ENCODE measurements around the gene NFIC. TPM values are rescaled to one million over a fixed set of nuclear protein-coding genes. Genes with fewer than 3 reads are reported as not detected.
A peak's percentile ranks its signal among the peaks of the same experiment; 100 is the strongest.

The NFIC gene
- total RNA-seq, 1 donor from 2014 or later, result 38.3 TPM

DNA sequence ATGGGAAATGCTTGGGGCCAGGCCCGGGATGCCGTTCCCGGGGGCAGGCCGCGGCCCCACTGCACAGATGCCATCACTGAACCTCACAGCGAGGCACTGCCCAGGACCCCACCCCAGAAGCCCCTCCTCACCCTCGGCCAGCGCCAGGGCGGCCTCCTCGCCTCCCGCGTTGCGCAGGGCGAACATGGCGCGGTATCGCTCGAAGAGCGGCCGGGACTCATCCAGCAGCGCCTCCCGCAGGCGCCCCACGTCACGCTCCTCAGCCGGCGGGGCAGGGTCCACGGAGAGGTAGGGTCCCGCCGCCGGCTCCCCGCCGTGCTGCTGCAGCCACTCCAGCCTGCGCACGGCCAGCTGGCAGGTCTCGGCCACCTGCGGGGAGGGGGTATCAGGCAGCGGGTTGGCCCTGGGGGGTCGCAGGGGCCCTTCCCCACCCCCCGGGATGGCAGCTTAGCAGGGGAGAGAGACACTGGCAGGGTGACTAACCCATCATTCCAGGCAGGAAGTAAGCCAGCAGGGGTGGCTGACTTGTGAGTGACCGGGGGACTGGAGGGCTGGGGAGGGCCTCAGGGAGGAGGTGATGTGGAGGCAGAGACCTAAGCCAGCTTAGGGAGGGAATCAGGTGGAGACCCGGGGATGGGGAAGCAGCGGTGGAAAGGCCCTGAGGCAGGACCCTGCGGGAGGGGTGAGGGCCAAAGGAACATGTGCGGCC is 125.9 kb downstream of the NFIC start:
- no peak overlapping the region for H3K27ac ChIP-seq (ENCODE audit: low read depth, low read length)
- H2AFZ ChIP-seq (ENCODE audit: low read depth, low read length), result no peak overlapping the region
- peaks cover 6% of the 10 kb centered on the region for H3K36me3 ChIP-seq (ENCODE audit: insufficient read depth, low read length)
- TF ChIP-seq EZH2 (IDR thresholded peaks at IDR 0.05; ENCODE audit: insufficient read depth, low read length), result no peak
- TF ChIP-seq, protein P1, sequence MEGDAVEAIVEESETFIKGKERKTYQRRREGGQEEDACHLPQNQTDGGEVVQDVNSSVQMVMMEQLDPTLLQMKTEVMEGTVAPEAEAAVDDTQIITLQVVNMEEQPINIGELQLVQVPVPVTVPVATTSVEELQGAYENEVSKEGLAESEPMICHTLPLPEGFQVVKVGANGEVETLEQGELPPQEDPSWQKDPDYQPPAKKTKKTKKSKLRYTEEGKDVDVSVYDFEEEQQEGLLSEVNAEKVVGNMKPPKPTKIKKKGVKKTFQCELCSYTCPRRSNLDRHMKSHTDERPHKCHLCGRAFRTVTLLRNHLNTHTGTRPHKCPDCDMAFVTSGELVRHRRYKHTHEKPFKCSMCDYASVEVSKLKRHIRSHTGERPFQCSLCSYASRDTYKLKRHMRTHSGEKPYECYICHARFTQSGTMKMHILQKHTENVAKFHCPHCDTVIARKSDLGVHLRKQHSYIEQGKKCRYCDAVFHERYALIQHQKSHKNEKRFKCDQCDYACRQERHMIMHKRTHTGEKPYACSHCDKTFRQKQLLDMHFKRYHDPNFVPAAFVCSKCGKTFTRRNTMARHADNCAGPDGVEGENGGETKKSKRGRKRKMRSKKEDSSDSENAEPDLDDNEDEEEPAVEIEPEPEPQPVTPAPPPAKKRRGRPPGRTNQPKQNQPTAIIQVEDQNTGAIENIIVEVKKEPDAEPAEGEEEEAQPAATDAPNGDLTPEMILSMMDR (IDR thresholded peaks at IDR 0.05; ENCODE audit: insufficient read depth, low read depth, low read length), result no peak
- H3K9me3 Mint-ChIP-seq (ENCODE audit: unreplicated experiment), result no peaks in the 10 kb centered on the region
- no peaks in the 10 kb centered on the region for H3K27me3 Mint-ChIP-seq (ENCODE audit: low read depth, unreplicated experiment)
- FAIRE-seq, result no peak
- H3K4me2 ChIP-seq (ENCODE audit: low read length), result no peak overlapping the region
- H3K9me3 ChIP-seq (ENCODE audit: insufficient read depth, low read depth, low read length), result no peaks in the 10 kb centered on the region
- H3K79me2 ChIP-seq (ENCODE audit: insufficient read depth, low read length), result peaks cover 7% of the 10 kb centered on the region
- peaks cover 4% of the 10 kb centered on the region for H4K20me1 ChIP-seq (ENCODE audit: insufficient read depth, low read length)
- no peaks in the 10 kb centered on the region for H3K27me3 ChIP-seq (ENCODE audit: insufficient read depth, low read length)
- no peaks in the 10 kb centered on the region for H3K4me1 ChIP-seq (ENCODE audit: insufficient read depth, low read length)
- no peak overlapping the region for H3K4me3 Mint-ChIP-seq (ENCODE audit: unreplicated experiment)
- no peak overlapping the region for H3K9ac ChIP-seq (ENCODE audit: low read length)
- H3K27ac Mint-ChIP-seq (ENCODE audit: unreplicated experiment), result peak overlapping the region; percentile 30
- H3K4me1 Mint-ChIP-seq (ENCODE audit: low read depth, unreplicated experiment), result no peaks in the 10 kb centered on the region
- DNase-seq (ENCODE audit: low read depth), result no peak
- H3K36me3 Mint-ChIP-seq (ENCODE audit: low read depth, unreplicated experiment), result peaks cover 16% of the 10 kb centered on the region
- H3K4me3 ChIP-seq (ENCODE audit: insufficient read depth, low read depth, low read length), result no peak overlapping the region

DNA sequence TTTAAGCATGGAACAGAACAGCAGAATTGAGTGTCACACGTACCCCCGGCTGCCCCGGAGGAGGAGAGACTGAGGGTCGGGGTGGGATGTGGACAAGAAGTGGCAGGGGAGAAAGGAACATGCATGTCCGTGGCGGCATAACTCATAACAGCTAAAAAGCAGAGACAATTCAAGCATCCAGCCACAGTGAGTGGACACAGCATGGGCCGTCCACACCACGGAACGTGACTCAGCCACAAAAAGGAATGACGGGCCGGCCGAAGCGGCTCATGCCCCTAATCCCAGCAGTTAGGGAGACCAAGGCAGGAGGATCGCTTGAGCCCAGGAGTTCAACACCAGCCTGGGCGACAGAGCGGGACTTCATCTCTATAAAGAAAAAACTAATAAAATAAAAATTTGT is 126.5 kb downstream of the NFIC start:
- no peaks in the 10 kb centered on the region for H3K9me3 ChIP-seq (ENCODE audit: insufficient read depth, low read depth, low read length)
- no peaks in the 10 kb centered on the region for H3K4me1 ChIP-seq (ENCODE audit: insufficient read depth, low read length)
- peaks cover 2% of the 10 kb centered on the region for H3K4me1 Mint-ChIP-seq (ENCODE audit: low read depth, unreplicated experiment)
- peaks cover 16% of the 10 kb centered on the region for H3K36me3 Mint-ChIP-seq (ENCODE audit: low read depth, unreplicated experiment)
- H3K9ac ChIP-seq (ENCODE audit: low read length), result no peak overlapping the region
- no peak overlapping the region for H2AFZ ChIP-seq (ENCODE audit: low read depth, low read length)
- no peak for DNase-seq (ENCODE audit: low read depth)
- no peaks in the 10 kb centered on the region for H3K27me3 Mint-ChIP-seq (ENCODE audit: low read depth, unreplicated experiment)
- H3K4me3 ChIP-seq (ENCODE audit: insufficient read depth, low read depth, low read length), result no peak overlapping the region
- H3K27ac ChIP-seq (ENCODE audit: low read depth, low read length), result no peak overlapping the region
- no peak overlapping the region for H3K4me2 ChIP-seq (ENCODE audit: low read length)
- peaks cover 13% of the 10 kb centered on the region for H3K79me2 ChIP-seq (ENCODE audit: insufficient read depth, low read length)
- TF ChIP-seq, protein P1 (IDR thresholded peaks at IDR 0.05; ENCODE audit: insufficient read depth, low read depth, low read length), result no peak
- no peak for TF ChIP-seq EZH2 (IDR thresholded peaks at IDR 0.05; ENCODE audit: insufficient read depth, low read length)
- peaks cover 6% of the 10 kb centered on the region for H3K36me3 ChIP-seq (ENCODE audit: insufficient read depth, low read length)
- peaks cover 5% of the 10 kb centered on the region for H4K20me1 ChIP-seq (ENCODE audit: insufficient read depth, low read length)
- FAIRE-seq, result no peak
- peak overlapping the region; percentile 30 for H3K27ac Mint-ChIP-seq (ENCODE audit: unreplicated experiment)
- H3K4me3 Mint-ChIP-seq (ENCODE audit: unreplicated experiment), result no peak overlapping the region
- no peaks in the 10 kb centered on the region for H3K27me3 ChIP-seq (ENCODE audit: insufficient read depth, low read length)
- H3K9me3 Mint-ChIP-seq (ENCODE audit: unreplicated experiment), result peaks cover 1% of the 10 kb centered on the region

DNA sequence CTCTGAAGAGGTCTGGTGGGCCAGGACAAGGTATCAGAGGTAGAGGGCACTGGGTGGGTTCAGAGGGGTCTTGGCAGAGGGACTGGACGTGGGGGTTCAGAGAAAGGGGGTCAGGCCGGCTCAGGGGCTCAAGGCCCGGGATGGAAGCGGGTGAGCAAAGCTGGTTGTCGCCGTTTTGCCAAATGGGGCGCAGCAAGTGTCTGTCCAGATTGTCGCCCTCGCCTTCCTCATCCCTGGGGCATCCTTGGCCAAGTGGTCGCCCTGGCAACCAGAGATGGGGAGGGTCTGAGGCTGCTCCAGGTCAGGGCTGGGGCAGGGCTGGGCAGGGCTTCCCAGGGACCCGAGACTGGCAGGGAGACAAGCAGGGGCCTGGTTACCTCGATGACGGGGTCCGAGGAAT is 127.3 kb downstream of the NFIC start:
- Mint-ChIP-seq H3K27ac (ENCODE audit: unreplicated experiment) (peak overlapping the region; percentile 81), H3K36me3 (ENCODE audit: low read depth, unreplicated experiment) (peaks cover 13% of the 10 kb centered on the region), H3K4me3 (ENCODE audit: unreplicated experiment) (no peak overlapping the region), H3K4me1 (ENCODE audit: low read depth, unreplicated experiment) (peaks cover 4% of the 10 kb centered on the region), H3K27me3 (ENCODE audit: low read depth, unreplicated experiment) (no peaks in the 10 kb centered on the region), H3K9me3 (ENCODE audit: unreplicated experiment) (peaks cover 2% of the 10 kb centered on the region)
- DNase-seq (ENCODE audit: low read depth) (no peak), FAIRE-seq (no peak)
- Histone ChIP-seq H3K4me3 (ENCODE audit: insufficient read depth, low read depth, low read length) (no peak overlapping the region), H2AFZ (ENCODE audit: low read depth, low read length) (no peak overlapping the region), H3K36me3 (ENCODE audit: insufficient read depth, low read length) (peaks cover 6% of the 10 kb centered on the region), H4K20me1 (ENCODE audit: insufficient read depth, low read length) (peaks cover 7% of the 10 kb centered on the region), H3K4me2 (ENCODE audit: low read length) (no peak overlapping the region), H3K9me3 (ENCODE audit: insufficient read depth, low read depth, low read length) (no peaks in the 10 kb centered on the region), H3K79me2 (ENCODE audit: insufficient read depth, low read length) (peaks cover 20% of the 10 kb centered on the region), H3K4me1 (ENCODE audit: insufficient read depth, low read length) (no peaks in the 10 kb centered on the region), H3K27ac (ENCODE audit: low read depth, low read length) (no peak overlapping the region), H3K9ac (ENCODE audit: low read length) (no peak overlapping the region), H3K27me3 (ENCODE audit: insufficient read depth, low read length) (no peaks in the 10 kb centered on the region)
- TF ChIP-seq EZH2 (IDR thresholded peaks at IDR 0.05; ENCODE audit: insufficient read depth, low read length), result no peak
- TF ChIP-seq, protein P1 (IDR thresholded peaks at IDR 0.05; ENCODE audit: insufficient read depth, low read depth, low read length), result no peak

Measured in astrocyte (in vitro differentiated cells and primary cell).